MG63 (cell line): Measurements from ENCODE around the gene COL4A3. TPM values are rescaled to one million over a fixed set of nuclear protein-coding genes. Genes with fewer than 3 reads are reported as not detected.
"Not testable (repeated sequence)": the region's sequence is repeated elsewhere in the genome, so short reads cannot be mapped to it uniquely, and the experiment has no call there.

Experiments
- DNase-seq: peaks from one replicate; pipeline ENCODE4 v3.0.0-alpha.2; 2020
- H3K27me3 ChIP-seq: fragments of 250-450 bp; sonication (Bioruptor Pico); 2 replicates; pipeline ENCODE4 v1.5.1; 2020; ENCODE audit warnings: mild to moderate bottlenecking, moderate library complexity
- H3K36me3 ChIP-seq: fragments of 250-450 bp; sonication (Bioruptor Pico); 2 replicates; pipeline ENCODE4 v1.5.1; 2020; ENCODE audit warnings: mild to moderate bottlenecking, moderate library complexity
- H3K4me3 ChIP-seq: fragments of 250-450 bp; sonication (Bioruptor Pico); 2 replicates; pipeline ENCODE4 v1.5.1; 2020; ENCODE audit warnings: mild to moderate bottlenecking, moderate library complexity
- H3K9me3 ChIP-seq: fragments of 250-450 bp; sonication (Bioruptor Pico); 2 replicates; pipeline ENCODE4 v1.5.1; 2020; ENCODE audit warnings: mild to moderate bottlenecking, moderate library complexity
- total RNA-seq: library from RNA; depleted of rRNA; stranded (reverse); fragments of >200 nt; shearing (Covaris generic); gene quantifications from 2 replicates; pipeline ENCODE4 v1.2.3, GENCODE V29; 2014; ENCODE audit warnings: low replicate concordance

Gene COL4A3
- total RNA-seq, 1 experiment from 2014 or later: 0.20 TPM

- Histone ChIP-seq H3K9me3 (no peaks in the 10 kb centered on the region), H3K36me3 (no peaks in the 10 kb centered on the region), H3K27me3 (no peaks in the 10 kb centered on the region), H3K4me3 (no peak overlapping the region)
- no peak for DNase-seq
Measured at GRCh38 chr2:227152093-227152766, 12.2 kb upstream of the COL4A3 start.

- no peaks in the 10 kb centered on the region for H3K27me3 ChIP-seq
- no peak overlapping the region for H3K4me3 ChIP-seq
- H3K36me3 ChIP-seq: no peaks in the 10 kb centered on the region
- DNase-seq: no peak
- H3K9me3 ChIP-seq: no peaks in the 10 kb centered on the region
Measured at GRCh38 chr2:227153307-227153706, 11.1 kb upstream of the COL4A3 start.

GRCh38 chr2:227153758-227154486 lies 10.5 kb upstream of the COL4A3 start:
- Histone ChIP-seq H3K9me3 (no peaks in the 10 kb centered on the region), H3K27me3 (no peaks in the 10 kb centered on the region; the same call in 1 of the 2 replicates), H3K4me3 (no peak overlapping the region), H3K36me3 (no peaks in the 10 kb centered on the region)
- DNase-seq: no peak

- Histone ChIP-seq H3K36me3 (no peaks in the 10 kb centered on the region), H3K27me3 (peaks cover 3% of the 10 kb centered on the region), H3K9me3 (no peaks in the 10 kb centered on the region), H3K4me3 (no peak overlapping the region)
- DNase-seq: peak; percentile 14
Measured at GRCh38 chr2:227154986-227155774, 9.2 kb upstream of the COL4A3 start.

- no peaks in the 10 kb centered on the region for H3K36me3 ChIP-seq
- H3K4me3 ChIP-seq: no peak overlapping the region
- H3K9me3 ChIP-seq: no peaks in the 10 kb centered on the region
- peaks cover 18% of the 10 kb centered on the region for H3K27me3 ChIP-seq
- DNase-seq: no peak
Measured at GRCh38 chr2:227160164-227160563, 4.3 kb upstream of the COL4A3 start.

- H3K36me3 ChIP-seq: no peaks in the 10 kb centered on the region
- H3K27me3 ChIP-seq: peaks cover 19% of the 10 kb centered on the region
- no peak for DNase-seq
- no peaks in the 10 kb centered on the region for H3K9me3 ChIP-seq
- no peak overlapping the region for H3K4me3 ChIP-seq
Measured at GRCh38 chr2:227161947-227162346, 2.5 kb upstream of the COL4A3 start.

GRCh38 chr2:227163485-227163997 lies 883 bp upstream of the COL4A3 start:
- Histone ChIP-seq H3K4me3 (peak overlapping the region; percentile 49), H3K9me3 (no peaks in the 10 kb centered on the region), H3K27me3 (peaks cover 21% of the 10 kb centered on the region), H3K36me3 (no peaks in the 10 kb centered on the region)
- peak; percentile 20 for DNase-seq

GRCh38 chr2:227164763-227165291 lies 403 bp downstream of the COL4A3 start:
- Histone ChIP-seq H3K36me3 (no peaks in the 10 kb centered on the region), H3K9me3 (no peaks in the 10 kb centered on the region), H3K4me3 (peak overlapping the region; percentile 49), H3K27me3 (peaks cover 21% of the 10 kb centered on the region)
- DNase-seq: no peak

GRCh38 chr2:227171779-227172178 lies 7.4 kb downstream of the COL4A3 start:
- H3K9me3 ChIP-seq, H3K27me3 ChIP-seq, H3K4me3 ChIP-seq, DNase-seq, H3K36me3 ChIP-seq: not testable (repeated sequence)

- Histone ChIP-seq H3K27me3 (no peaks in the 10 kb centered on the region), H3K9me3 (no peaks in the 10 kb centered on the region), H3K4me3 (no peak overlapping the region), H3K36me3 (no peaks in the 10 kb centered on the region)
- no peak for DNase-seq
Measured at GRCh38 chr2:227177592-227178336, 13.3 kb downstream of the COL4A3 start.

- Histone ChIP-seq H3K27me3 (no peaks in the 10 kb centered on the region), H3K4me3 (no peak overlapping the region), H3K36me3 (no peaks in the 10 kb centered on the region), H3K9me3 (no peaks in the 10 kb centered on the region)
- DNase-seq: no peak
Measured at GRCh38 chr2:227179988-227180685, 15.7 kb downstream of the COL4A3 start.

GRCh38 chr2:227180770-227181169 lies 16.3 kb downstream of the COL4A3 start:
- H3K36me3 ChIP-seq: no peaks in the 10 kb centered on the region
- no peaks in the 10 kb centered on the region for H3K9me3 ChIP-seq
- H3K4me3 ChIP-seq: no peak overlapping the region
- no peak for DNase-seq
- H3K27me3 ChIP-seq: no peaks in the 10 kb centered on the region

GRCh38 chr2:227182765-227183164 lies 18.3 kb downstream of the COL4A3 start:
- no peak for DNase-seq
- Histone ChIP-seq H3K27me3 (no peaks in the 10 kb centered on the region), H3K9me3 (no peaks in the 10 kb centered on the region), H3K36me3 (no peaks in the 10 kb centered on the region), H3K4me3 (no peak overlapping the region)

- peak; percentile 47 for DNase-seq
- Histone ChIP-seq H3K4me3 (no peak overlapping the region), H3K9me3 (no peaks in the 10 kb centered on the region), H3K36me3 (no peaks in the 10 kb centered on the region), H3K27me3 (no peaks in the 10 kb centered on the region)
Measured at GRCh38 chr2:227183657-227184367, 19.4 kb downstream of the COL4A3 start.

- H3K4me3 ChIP-seq: no peak overlapping the region
- H3K9me3 ChIP-seq: no peaks in the 10 kb centered on the region
- DNase-seq: no peak
- H3K36me3 ChIP-seq: no peaks in the 10 kb centered on the region
- no peaks in the 10 kb centered on the region for H3K27me3 ChIP-seq
Measured at GRCh38 chr2:227185615-227186232, 21.3 kb downstream of the COL4A3 start.
